Pancreas (tissue), 10 donors: ENCODE measurements around the gene CDCP1. TPM values are rescaled to one million over a fixed set of nuclear protein-coding genes. Genes with fewer than 3 reads are reported as not detected.
"Not testable (repeated sequence)": the region's sequence is repeated elsewhere in the genome, so short reads cannot be mapped to it uniquely, and the experiment has no call there.

Source experiments
- ATAC-seq, 4 donors: fragments of 200-7000 bp; cut with Tn5 transposase; one replicate each; pipeline versions ENCODE4 v1.8.0 to v1.9.1; 2020; ENCODE audit warnings: mild to moderate bottlenecking in 4 of 4, moderate library complexity in 4 of 4
- DNase-seq, 6 donors: peaks; one replicate each; pipeline ENCODE4 v3.0.0-alpha.2; 2020
- FAIRE-seq: peaks from 2 replicates; lab custom pipeline; 2012; peaks lifted over from hg19 to GRCh38; lab: Jason Lieb, UNC
- H3K27ac ChIP-seq, 4 donors: fragments of 200-600 bp; sonication (generic); 1 replicate in 3 of 4; 2 replicates in 1 of 4; pipeline versions ENCODE4 v1.5.0 to v1.8.0; 2020
- H3K27me3 ChIP-seq, 4 donors: fragments of 200-600 bp; one replicate each; pipeline ENCODE4 v1.8.0; 2021
- H3K36me3 ChIP-seq, 3 donors: fragments of 200-600 bp; sonication (generic) in 1 of 3; one replicate each; pipeline versions ENCODE4 v1.5.0 to v1.8.0; 2020 to 2021
- H3K4me1 ChIP-seq, 3 donors: fragments of 200-600 bp; one replicate each; pipeline ENCODE4 v1.8.0; 2021
- H3K4me3 ChIP-seq, 4 donors: fragments of 200-600 bp; sonication (generic) in 2 of 4; one replicate each; pipeline versions ENCODE4 v1.5.0 to v1.8.0; 2020 to 2021
- H3K9me3 ChIP-seq, 4 donors: fragments of 200-600 bp; one replicate each; pipeline ENCODE4 v1.8.0; 2021
- WGBS, 2 donors: extraction: QIAGEN DNeasy Blood & Tissue Kit; methylation state at CpG; one replicate each; pipeline ENCODE4 v1.1.7; 2013; 5-methylcytosine and 5-hydroxymethylcytosine counted together
- intact Hi-C, 3 donors: fragments of 100-400 bp; cut with DNase I; formaldehyde crosslinking; loops; one replicate each; pipeline versions ENCODE4 v1.11.1 to v1.14.2; 2022
- polyA plus RNA-seq, 2 donors: library from polyadenylated mRNA; stranded (reverse); fragments of 200-250 nt; gene quantifications; one replicate each; pipeline ENCODE4 v1.2.3, GENCODE V29; 2013
- total RNA-seq, 6 donors: library from RNA; stranded (reverse); fragmentation: NEBNext Ultra II Directional in 4 of 6; extraction: Animal tissue kit (Norgen Biotek cat#: 25700) in 4 of 6; gene quantifications; one replicate each; pipeline versions ENCODE4 v1.2.1 to v1.2.4, GENCODE V29; 2021 to 2023
- TF ChIP-seq, protein P1 (sequence below), 4 donors: fragments of 200-600 bp; sonication (generic) in 3 of 4; IDR thresholded peaks; one replicate each; pipeline versions ENCODE4 v1.5.0 to v1.8.0; 2021; ENCODE audit warnings: antibody characterized with exemption in 4 of 4
- donor health status: healthy with polysubstance abuse.
- donor health status: DM: no; HTN: no; CAD: no; lungs with moderate emphysema.
- donor health status: DM: no; HTN: no; CAD: no.
- donor health status: control.
- donor health status: control.
- donor health status: Bipolar disorder and iron deficiency.
- donor health status: DM: yes; HTN: yes; CAD: no.
- donor health status: DM: no; HTN: no; CAD: no.
- donor health status: DM: no; HTN: no; CAD: no.
- donor health status: DM: yes; HTN: yes; CAD: no.

CDCP1 gene
- total and polyA plus RNA-seq, 8 donors: 3.4 to 22.2 (median 9.2) TPM

DNA sequence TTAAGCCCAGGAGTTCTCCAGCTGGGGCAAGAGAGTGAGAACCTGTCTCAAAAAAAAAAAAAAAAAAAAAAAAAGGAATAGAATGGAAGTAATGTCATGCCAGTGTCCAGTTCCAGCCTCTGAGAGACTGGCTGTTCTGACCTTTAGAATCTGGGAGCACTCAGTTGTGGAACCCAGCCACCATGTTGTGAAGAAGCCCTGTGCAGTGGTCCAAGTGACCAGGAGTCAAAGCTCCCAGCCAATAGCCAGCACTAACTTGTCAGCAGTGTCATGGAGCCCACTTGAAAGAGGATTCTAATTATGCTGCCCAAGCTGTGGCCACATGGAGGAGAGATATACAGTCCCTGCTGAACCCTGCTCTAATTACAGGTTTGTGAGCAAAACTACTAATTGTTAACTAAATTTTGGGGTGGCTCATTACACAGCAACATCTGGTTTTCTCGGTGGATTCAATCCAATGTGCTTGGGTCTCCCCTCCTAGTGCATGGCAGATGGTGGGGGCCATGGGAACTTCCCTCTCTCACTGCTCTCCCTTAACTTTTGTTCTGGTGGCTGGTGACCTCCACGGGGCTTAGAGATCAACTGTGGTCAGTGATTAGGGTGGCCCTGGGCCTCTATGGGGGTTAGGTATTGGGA lies 64.6 kb downstream of the CDCP1 start:
- FAIRE-seq (no peak), ATAC-seq (no peak), DNase-seq (no peak)
- WGBS, 2 donors: 88 to 94% methylated on average over 2 of the region's 2 CpGs
- peaks cover 0 to 8% (median 7%) of the 10 kb centered on the region in 3 donors for H3K4me1 ChIP-seq
- TF ChIP-seq, protein P1, sequence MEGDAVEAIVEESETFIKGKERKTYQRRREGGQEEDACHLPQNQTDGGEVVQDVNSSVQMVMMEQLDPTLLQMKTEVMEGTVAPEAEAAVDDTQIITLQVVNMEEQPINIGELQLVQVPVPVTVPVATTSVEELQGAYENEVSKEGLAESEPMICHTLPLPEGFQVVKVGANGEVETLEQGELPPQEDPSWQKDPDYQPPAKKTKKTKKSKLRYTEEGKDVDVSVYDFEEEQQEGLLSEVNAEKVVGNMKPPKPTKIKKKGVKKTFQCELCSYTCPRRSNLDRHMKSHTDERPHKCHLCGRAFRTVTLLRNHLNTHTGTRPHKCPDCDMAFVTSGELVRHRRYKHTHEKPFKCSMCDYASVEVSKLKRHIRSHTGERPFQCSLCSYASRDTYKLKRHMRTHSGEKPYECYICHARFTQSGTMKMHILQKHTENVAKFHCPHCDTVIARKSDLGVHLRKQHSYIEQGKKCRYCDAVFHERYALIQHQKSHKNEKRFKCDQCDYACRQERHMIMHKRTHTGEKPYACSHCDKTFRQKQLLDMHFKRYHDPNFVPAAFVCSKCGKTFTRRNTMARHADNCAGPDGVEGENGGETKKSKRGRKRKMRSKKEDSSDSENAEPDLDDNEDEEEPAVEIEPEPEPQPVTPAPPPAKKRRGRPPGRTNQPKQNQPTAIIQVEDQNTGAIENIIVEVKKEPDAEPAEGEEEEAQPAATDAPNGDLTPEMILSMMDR (IDR thresholded peaks at IDR 0.05): no peak
- H3K4me3 ChIP-seq: no peak overlapping the region
- no peaks in the 10 kb centered on the region for H3K9me3 ChIP-seq
- no peak overlapping the region for H3K27ac ChIP-seq
- H3K27me3 ChIP-seq: no peaks in the 10 kb centered on the region
- intact Hi-C loops: no loop called here
- H3K36me3 ChIP-seq: peaks cover 0 to 14% (median 0%) of the 10 kb centered on the region in 3 donors

DNA sequence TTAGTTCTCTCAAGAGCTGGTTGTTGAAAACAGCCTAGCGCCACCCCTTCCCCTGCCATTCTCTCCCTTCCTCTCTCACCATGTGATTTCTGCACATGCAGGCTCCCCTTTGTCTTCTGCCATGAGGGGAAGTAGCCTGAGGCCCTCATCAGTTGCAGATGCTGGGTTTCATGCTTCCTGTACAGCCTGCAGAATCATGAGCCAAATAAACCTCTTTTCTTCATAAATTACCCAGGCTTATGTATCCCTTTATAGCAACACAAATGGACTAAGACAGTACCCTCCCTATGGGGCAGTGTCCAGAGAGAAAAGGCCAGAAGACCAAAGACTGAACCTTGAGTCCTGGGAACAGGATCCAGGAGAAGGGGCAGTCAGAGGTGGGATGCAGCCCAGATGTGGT lies 65.4 kb downstream of the CDCP1 start:
- TF ChIP-seq, protein P1 (IDR thresholded peaks at IDR 0.05): no peak
- FAIRE-seq: no peak
- H3K9me3 ChIP-seq: no peaks in the 10 kb centered on the region
- H3K36me3 ChIP-seq: peaks cover 0 to 14% (median 0%) of the 10 kb centered on the region in 3 donors
- no peak overlapping the region for H3K27ac ChIP-seq
- DNase-seq: no peak
- ATAC-seq: no peak
- WGBS, 2 donors: 97% methylated on average over 1 of the region's 1 CpG; no CpG with 5 or more reads in 1 of the 2 donors
- no peak overlapping the region for H3K4me3 ChIP-seq
- H3K4me1 ChIP-seq: peaks cover 0 to 8% (median 7%) of the 10 kb centered on the region in 3 donors
- intact Hi-C loops: no loop called here
- no peaks in the 10 kb centered on the region for H3K27me3 ChIP-seq

DNA sequence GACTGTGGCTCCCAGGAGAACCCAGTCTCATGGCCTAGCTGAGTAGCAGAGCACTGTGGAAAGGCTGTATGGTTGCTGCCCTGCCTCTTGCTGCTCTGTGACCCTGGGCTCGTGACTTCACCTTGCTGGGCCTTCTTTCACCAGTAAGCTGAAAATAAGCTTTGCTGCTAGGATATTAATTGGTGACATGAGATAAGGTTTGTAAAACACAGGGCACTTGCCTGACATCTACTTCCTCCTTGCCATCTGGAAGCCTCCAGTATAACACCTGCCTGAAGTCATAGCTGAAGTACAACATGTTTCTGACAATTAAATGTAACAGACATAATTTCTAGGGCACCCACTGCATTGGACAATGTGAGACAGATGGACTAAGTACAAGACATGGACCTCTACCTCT lies 66.5 kb downstream of the CDCP1 start:
- 18 to 27% methylated on average over 1 of the region's 1 CpG for WGBS, 2 donors
- Histone ChIP-seq H3K9me3 (no peaks in the 10 kb centered on the region), H3K27ac (peak overlapping the region in 2 of 4 donors; percentile 17 to 22), H3K4me1 (peaks cover 0 to 8% (median 7%) of the 10 kb centered on the region in 3 donors), H3K4me3 (no peak overlapping the region), H3K27me3 (no peaks in the 10 kb centered on the region), H3K36me3 (peaks cover 0 to 7% (median 0%) of the 10 kb centered on the region in 3 donors)
- no peak for FAIRE-seq
- peak; percentile 72 to 85 (median 76) for ATAC-seq
- TF ChIP-seq, protein P1 (IDR thresholded peaks at IDR 0.05): no peak
- DNase-seq: no peak
- intact Hi-C loops: no loop called here

DNA sequence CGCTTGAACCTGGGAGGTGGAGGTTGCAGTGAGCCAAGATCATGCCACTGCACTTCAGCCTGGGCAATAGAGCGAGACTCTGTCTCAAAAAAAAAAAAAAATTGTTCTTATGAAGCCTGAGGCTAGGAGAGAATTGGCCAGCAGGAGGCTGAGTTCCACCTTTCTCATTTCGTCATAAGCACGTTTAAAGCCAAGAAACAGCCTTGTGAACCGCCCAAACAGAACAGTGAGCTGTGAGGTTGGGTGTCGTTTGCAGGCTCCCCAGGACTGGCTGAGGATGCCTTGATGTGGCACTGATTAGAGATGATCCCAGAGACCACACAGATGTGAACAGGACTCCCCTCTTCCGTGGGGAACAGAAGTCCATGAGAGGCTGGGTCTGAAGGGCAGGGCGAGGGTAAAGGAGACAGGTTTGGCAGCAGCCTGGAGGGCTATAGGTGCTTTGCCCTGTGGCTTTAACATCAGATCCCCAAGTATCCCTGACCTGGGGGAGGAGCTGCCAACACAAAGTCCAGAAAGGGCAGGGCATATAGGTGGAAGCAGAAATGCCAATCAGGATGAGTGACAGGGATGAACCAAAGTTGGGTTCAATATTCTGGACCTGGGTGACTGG lies 67.2 kb downstream of the CDCP1 start:
- peak in 1 of 6 donors; percentile 43 for DNase-seq

DNA sequence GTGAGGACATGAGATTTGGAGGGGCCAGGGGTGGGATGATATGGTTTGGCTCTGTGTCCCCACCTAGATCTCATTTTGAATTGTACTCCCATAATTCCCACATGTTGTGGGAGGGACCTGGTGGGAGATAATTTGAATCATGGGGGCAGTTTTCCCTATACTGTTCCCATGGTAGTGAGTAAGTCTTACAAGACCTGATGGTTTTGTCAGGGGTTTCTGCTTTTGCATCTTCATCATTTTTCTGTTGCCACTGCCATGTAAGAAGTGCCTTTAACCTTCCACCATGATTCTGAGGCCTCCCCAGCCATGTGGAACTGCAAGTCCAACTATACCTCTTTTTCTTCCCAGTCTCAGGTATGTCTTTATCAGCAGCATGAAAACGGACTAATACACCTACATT lies 67.9 kb downstream of the CDCP1 start:
- H3K9me3 ChIP-seq, intact Hi-C loops, H3K36me3 ChIP-seq, ATAC-seq, DNase-seq, H3K27me3 ChIP-seq, H3K4me1 ChIP-seq, H3K27ac ChIP-seq, H3K4me3 ChIP-seq, FAIRE-seq: not testable (repeated sequence)
- 33 to 46% methylated on average over 1 of the region's 1 CpG for WGBS, 2 donors

More for the DNA sequence above, 67.2 kb downstream of the CDCP1 start:
- peak; percentile 52 to 78 (median 68) for ATAC-seq
- TF ChIP-seq, protein P1 (IDR thresholded peaks at IDR 0.05): peak in 1 of 4 donors; percentile 21
- Histone ChIP-seq H3K27me3 (no peaks in the 10 kb centered on the region), H3K27ac (peak overlapping the region in 2 of 4 donors; percentile 17 to 22), H3K9me3 (no peaks in the 10 kb centered on the region), H3K4me3 (no peak overlapping the region), H3K36me3 (peaks cover 0 to 5% (median 0%) of the 10 kb centered on the region in 3 donors), H3K4me1 (peaks cover 0 to 8% (median 7%) of the 10 kb centered on the region in 3 donors)
- WGBS, 2 donors: 61 to 66% methylated on average over 7 to 8 of the region's 8 CpGs
- intact Hi-C loops: no loop called here
- no peak for FAIRE-seq
